OCI-M1 (cell line): ENCODE measurements around the gene STK35.
"Not testable (repeated sequence)": the region's sequence is repeated elsewhere in the genome, so short reads cannot be mapped to it uniquely, and the experiment has no call there.

Source experiments
- DNase-seq: peaks from one replicate; lab custom pipeline; 2025; lab: John Stamatoyannopoulos, UW

The STK35 gene

GRCh38 chr20:2163312-2163711, 61.7 kb downstream of the STK35 start:
- DNase-seq: no peak

DNA sequence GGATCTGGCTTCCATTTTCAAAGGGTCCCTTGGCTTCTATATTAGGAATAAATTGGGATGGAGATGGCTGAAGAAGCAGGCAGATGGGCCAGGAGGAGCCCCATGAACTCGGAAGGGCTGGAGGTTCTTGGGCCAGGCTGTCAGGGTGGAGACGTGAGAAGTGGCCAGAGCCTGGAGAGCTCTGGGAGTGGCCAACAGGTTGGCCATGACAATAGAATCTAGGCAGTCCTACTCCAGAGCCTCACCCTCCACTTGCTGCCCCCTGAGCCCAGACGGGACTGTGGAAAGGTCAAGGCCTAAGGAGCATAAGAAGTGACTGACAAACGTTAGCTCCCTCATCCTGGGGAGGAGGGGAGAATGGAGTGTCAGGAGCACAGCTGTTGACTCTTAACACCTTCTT, 62.1 kb downstream of the STK35 start:
- no peak for DNase-seq

DNA sequence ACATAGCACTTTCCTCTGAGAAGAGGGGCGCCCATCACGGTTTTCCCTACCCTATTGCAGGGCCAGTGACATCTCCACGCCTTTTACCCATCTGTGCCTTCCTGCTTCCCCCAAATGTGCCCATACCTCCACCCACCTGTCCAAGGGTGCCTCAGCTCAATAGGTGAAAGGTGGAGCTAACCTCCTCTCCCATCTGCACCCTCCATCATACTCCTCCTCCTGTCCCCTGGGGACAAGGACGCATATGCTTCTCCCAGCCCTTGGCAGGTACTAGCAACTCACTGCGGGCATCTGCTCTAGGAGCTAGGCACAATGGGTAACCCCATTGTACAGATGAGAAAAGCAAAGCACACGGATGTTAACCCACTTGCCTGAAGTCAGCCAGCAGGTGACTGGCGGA, 62.8 kb downstream of the STK35 start:
- DNase-seq: no peak

DNA sequence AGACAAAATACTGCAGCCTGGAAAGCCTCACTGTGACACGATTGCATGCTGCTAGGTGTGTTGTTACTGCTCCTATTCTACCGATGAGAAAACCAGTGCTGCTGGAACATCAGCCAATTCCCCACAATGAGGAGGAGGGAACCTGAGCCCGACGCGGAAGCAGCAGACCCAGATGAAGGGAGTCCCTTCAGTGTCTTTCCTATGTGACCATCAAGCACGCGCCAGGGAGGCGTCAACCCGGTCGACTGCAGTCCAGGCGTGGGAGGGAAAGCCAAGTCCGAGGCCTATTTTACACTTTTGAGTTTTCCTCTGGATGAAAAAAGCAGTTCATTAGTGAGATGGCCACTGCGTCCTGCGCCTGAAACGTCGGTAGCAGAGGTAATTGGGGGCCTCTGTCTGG, 63.3 kb downstream of the STK35 start:
- DNase-seq: no peak

DNA sequence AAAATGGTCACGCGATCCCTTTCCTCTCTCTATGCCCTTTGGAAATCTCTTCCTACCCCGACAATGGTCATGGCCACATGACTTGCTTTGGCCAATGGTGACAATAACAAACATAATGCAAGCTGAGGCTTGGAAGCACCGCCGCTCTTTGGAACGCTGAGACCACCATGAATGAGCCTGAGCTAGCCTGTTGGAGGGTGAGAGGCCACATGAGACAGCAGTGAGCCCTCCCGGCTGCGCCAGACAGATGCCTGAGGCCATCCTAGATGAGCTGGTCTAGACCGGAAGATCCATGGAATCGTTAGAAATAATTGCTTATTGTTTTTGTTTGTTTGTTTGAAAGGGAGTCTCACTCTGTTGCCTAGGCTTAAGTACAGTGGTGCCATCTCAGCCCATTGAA, 64.2 kb downstream of the STK35 start:
- DNase-seq: no peak

- no peak for DNase-seq
These were observed 65.5 kb downstream of the STK35 start for GRCh38 chr20:2167112-2167511.

DNA sequence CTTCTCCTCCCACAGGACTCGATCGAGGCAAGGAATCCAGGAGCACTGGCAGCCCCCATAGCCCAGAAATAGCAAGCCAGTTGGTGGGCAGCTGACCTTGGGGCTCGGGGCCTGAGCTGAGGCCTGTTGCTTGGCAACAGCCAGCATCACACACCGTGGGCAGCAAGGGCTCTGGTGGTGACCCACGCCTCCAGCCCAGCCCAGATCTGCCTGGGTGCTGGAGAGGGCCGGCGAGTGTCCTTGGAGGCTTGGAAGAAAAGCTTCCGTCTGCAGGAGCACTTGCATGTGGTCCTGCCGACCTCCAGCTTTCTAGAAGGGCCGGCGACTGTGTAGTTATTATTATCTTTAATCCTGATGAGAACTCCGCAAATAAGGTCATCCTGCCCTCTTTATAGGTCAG, 67.3 kb downstream of the STK35 start:
- DNase-seq: no peak

DNA sequence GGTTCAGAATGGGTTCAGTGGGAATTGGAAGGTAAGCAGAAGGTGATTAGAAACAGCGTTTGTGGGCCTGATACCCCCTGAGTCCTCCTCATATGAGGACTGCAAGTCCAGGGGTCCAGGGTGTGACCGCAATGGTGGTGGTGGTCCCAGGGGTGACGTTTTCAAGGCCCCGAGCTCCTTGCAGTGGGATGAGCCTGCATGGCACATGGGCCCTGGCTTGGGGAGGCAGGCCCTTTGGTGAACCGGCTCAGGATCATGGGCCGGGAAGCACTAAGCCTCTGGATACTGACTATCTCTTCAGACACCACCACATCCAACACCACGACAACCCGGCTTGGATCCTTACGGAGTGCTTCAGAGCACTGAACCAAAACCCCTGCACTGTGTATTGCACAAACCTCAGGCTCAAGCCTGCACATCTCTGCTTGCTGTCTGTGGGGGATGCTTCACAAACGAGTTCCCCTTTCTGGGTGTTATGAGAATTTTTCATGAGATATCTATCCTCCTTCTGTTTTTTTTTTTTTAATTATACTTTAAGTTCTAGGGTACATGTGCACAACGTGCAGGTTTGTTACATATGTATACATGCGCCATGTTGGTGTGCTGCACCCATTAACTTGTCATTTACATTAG, 67.9 kb downstream of the STK35 start:
- no peak for DNase-seq

DNA sequence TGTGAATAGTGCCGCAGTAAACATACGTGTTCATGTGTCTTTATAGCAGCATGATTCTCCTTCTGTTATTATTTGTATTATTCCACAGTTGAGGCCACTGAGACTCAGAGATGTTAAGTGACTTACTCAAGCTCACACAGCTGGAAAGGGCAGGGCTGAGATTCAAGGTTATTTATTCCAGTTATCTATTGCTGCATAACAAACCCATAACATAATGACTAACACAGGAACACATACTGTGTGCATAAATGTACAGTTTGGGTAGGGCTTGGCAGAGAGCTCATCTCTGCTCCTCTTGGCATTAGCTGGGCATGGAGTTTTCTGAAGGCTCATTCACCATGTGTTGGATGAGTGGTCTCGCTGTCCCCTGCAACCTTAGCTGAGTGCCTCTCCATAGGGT, 68.8 kb downstream of the STK35 start:
- no peak for DNase-seq

DNA sequence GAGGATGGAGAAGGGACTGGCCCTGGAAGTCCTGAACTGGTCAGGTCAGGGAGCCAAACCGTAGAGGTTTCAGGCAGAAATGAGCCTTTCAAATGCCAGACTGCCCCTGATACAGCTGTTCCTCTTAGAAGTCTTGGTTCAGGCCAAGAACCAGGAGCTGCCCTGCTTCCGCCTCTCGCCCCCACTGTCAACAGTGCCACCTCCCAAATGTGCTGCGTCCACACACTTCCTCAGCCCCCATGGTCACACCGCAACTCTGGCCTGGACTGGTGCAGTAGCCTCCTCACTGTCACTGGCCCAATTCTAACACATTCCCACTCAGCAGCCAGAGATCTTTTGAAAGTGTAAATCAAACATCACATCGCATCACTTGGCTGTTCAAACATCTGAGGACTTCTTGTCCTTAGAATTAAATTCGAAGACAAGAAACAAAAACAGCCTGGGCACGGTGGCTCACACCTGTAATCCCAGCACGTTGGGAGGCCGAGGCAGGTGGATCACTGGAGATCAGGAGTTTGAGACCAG, 69.7 kb downstream of the STK35 start:
- DNase-seq: no peak

DNA sequence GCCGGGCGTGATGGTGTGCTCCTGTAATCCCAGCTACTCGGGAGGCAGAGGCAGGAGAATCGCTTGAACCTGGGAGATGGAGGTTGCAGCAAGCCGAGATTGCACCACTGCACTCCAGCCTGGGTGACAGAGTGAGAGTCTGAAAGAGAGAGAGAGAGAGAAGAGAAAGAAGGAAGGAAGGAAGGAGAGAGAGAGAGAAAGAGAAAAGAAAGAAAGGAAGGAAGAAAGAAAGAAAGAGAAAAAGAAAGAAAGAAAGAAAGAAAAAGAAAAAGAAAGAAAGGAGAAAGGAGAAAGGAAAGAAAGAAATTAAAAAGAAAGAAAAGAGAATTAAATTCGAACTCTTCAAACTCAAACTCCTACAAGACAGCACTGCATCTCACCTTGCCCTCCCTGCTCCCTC, 70.2 kb downstream of the STK35 start:
- DNase-seq: not testable (repeated sequence)

- DNase-seq: peak; percentile 81
These were observed 70.9 kb downstream of the STK35 start for GRCh38 chr20:2172305-2173175.

DNA sequence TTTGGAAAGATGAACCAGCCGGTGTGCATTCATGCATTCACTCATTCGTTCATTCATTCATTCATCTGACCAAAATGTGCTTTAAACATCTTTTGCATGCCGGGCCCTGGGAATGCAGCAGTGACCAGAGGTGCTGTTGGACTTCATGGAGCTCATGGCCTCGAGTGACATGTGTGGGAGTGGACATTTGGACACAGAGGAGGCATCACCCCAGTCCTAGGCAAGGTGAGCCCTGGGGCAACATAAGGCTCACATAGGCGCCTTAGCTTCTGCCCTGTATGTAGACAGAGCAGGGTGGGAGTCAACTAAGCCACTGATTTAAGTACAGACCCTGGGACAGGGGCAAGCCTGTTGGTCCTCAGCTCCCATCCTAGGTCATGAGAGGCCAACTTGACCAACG, 71.6 kb downstream of the STK35 start:
- no peak for DNase-seq

DNA sequence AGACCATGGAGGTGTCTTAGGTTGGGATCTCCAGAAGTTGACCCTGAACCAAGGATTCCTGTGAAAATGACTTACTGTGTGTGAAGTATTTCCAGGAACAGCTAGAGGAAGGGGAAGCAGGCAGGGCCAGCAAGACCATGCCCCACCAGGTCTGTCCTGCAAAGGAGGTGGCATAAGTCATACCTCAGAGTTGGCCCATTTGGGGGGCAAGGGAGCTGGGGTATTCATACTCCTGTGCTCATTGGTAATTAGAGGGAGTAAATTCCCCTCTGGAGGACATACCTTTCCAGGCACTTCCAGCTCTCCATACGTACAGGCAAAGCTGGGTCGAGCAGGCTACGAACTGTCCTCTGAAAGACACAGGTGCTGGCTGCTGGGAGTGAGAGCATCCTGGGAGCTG, 72.4 kb downstream of the STK35 start:
- no peak for DNase-seq

DNA sequence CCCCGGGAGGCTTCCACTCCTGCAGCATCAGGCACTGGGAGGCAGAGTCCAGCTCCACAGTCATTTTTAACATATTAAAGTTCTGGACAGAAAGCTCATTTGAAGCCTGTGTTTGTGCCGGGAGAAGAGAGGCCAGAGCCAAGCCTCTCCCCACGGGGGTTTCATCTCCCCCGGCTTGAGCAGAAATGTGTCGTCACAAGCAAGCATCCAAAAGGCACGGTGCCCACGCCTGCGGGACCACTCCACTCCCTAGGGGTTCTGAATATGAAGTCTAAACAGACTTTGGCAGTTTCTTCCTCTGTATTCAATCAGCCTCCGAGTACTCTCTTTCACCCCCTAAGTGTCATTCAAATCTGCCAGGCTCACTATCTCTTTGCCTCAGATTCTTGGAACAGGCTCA, 75.3 kb downstream of the STK35 start:
- DNase-seq: no peak

DNA sequence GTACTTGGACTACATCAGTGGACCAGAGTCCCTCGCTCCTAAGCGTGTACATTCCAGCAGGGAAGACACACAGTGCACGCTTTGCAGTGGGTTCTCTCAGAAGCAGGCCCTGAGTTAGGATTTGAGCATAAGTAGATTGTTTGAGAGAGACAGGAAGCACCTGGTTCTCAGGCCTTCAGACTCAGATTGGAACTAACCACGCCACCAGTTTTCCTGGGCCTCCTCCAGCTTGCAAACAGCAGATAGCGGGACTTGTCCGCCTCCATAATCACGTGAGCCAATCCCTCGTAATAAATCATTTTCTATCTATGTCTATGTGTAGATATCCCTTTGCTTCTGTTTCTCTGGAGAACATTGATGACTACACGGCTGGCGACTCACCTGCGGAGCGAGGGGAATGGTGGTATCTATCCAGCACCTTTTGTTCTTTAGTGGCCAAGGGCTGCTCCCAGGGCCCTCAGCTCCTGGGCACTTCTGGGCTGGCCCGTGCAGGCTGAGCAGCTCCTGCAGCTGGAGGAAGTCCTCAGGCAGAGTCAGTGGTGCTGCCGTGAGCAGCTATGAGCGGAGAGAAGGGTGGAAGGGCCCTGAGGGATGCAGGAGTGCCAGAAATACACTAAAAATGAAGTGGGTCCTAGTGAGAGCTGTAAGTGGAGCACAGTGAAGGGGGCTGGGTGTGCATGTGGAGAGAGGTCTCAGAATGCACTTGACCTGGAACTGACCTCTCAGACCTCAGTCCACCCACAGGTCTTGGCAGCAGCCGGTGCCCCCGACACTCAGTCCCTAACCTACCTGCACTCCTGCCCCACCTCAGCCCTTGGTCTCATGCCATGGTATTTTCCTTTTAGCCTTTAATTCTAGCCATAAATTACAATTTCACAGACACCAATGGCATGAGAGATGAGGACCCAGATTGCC, 76.9 kb downstream of the STK35 start:
- DNase-seq: peak; percentile 43

DNA sequence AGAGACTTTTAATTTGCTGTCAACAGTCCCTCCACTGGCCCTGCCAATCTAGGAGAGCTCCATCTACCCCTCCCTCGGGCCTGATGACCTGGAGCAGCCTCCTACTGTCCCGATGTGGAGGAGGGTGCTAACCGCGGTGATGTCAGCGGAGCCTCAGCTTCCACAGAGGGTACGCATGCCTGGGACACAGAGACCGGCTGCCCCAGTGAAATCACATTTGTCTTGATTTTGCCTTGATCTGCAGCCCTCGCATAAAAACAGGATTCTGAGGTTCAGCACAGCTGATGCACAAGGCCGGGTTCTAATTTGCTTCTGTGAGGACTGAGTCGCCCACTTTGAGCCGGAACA, 77.6 kb downstream of the STK35 start:
- no peak for DNase-seq

DNA sequence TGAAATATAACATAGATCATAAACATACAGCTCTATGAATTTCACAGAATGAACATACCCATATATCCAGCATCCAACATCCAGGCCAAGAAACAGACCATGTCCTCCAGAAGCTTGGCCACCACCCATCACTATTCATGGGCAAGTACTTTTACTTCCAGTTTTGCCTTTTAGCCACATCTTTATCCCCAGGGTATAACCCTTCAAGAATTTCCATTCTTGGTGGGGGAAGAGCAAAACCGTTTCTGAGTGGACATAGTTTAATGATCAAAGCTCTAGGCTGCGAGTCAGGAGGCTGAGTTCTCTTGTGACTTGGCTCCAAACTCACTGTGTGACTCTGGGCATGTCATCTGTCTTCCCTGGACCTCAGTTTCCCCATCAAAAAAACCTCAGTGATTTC, 78.3 kb downstream of the STK35 start:
- DNase-seq: no peak

- DNase-seq: no peak
These were observed 81.8 kb downstream of the STK35 start for GRCh38 chr20:2183381-2183780.

GRCh38 chr20:2184933-2185332, 83.3 kb downstream of the STK35 start:
- not testable (repeated sequence) for DNase-seq

DNA sequence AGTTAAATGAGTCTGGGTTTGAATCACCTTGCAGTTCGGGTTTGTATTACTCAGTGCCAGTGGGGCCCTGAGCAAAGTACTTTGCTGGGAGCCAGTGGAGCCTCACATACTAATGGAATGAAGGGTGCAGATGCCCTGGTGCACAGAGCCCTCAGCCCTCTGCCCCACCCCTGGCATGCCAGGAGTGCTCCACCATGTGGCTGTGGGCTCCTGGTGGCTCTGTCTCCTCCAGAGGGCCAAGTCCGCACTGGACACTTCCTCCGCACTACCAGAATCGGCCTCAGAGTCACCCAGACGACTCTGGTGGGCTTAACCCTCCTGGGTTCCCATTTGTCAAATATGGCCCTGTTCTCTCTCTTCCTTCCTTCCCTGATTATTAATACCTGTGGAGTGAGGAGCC, 94.0 kb downstream of the STK35 start:
- DNase-seq: no peak

GRCh38 chr20:2197166-2197565, 95.5 kb downstream of the STK35 start:
- DNase-seq: no peak
